Osteocyte (in vitro differentiated cells): ENCODE measurements around the gene PLTP. TPM values are rescaled to one million over a fixed set of nuclear protein-coding genes. Genes with fewer than 3 reads are reported as not detected.

Source experiments
- DNase-seq: peaks from one replicate; pipeline ENCODE4 v3.0.0; 2021; ENCODE audit warnings: mixed read lengths; ENCODE audit not compliant: unreplicated experiment; ENCODE audit errors: extremely low spot score
- H3K27ac Mint-ChIP-seq: one replicate; pipeline ENCODE4 v1.8.0; 2021; ENCODE audit warnings: mild to moderate bottlenecking, mixed read lengths; ENCODE audit not compliant: unreplicated experiment
- H3K27me3 Mint-ChIP-seq: one replicate; pipeline ENCODE4 v1.8.0; 2021; ENCODE audit warnings: mixed read lengths; ENCODE audit not compliant: unreplicated experiment
- H3K36me3 Mint-ChIP-seq: one replicate; pipeline ENCODE4 v1.8.0; 2021; ENCODE audit warnings: mixed read lengths; ENCODE audit not compliant: unreplicated experiment
- H3K4me1 Mint-ChIP-seq: one replicate; pipeline ENCODE4 v1.8.0; 2021; ENCODE audit warnings: mixed read lengths; ENCODE audit not compliant: unreplicated experiment
- H3K4me3 Mint-ChIP-seq: one replicate; pipeline ENCODE4 v1.8.0; 2021; ENCODE audit warnings: mild to moderate bottlenecking, moderate library complexity, mixed read lengths; ENCODE audit not compliant: unreplicated experiment
- H3K9me3 Mint-ChIP-seq: one replicate; pipeline ENCODE4 v1.8.0; 2021; ENCODE audit warnings: mixed read lengths; ENCODE audit not compliant: unreplicated experiment
- total RNA-seq: library from RNA; stranded (reverse); gene quantifications from 2 replicates; pipeline ENCODE4 v1.2.1, GENCODE V29; 2021
- TF ChIP-seq, protein P1 (sequence below): fragments of 200-600 bp; sonication (generic); IDR thresholded peaks from 2 replicates; pipeline ENCODE4 v1.5.0; 2021; ENCODE audit warnings: antibody characterized with exemption, mild to moderate bottlenecking, moderate library complexity

The PLTP gene
- total RNA-seq, 1 donor from 2014 or later = 195 TPM

DNA sequence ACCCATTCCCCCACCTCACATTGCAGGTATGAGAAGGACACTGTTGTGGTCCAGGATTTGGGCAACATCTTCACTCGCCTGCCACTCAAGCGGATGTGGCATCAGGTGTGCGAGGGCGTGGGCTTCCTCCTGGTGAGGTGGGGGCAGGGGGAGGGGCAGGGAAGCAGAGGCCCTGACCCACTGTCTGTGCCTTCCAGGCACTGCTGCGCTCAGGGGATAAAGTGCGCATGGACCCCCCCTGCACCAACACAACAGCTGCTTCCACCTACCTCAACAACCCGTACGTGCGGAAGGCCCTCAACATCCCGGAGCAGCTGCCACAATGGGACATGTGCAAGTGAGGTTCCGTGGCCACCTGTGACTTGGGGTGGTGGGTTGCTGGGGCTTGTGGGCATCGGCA lies 17.2 kb downstream of the PLTP start:
- no peaks in the 10 kb centered on the region for H3K9me3 Mint-ChIP-seq
- TF ChIP-seq, protein P1, sequence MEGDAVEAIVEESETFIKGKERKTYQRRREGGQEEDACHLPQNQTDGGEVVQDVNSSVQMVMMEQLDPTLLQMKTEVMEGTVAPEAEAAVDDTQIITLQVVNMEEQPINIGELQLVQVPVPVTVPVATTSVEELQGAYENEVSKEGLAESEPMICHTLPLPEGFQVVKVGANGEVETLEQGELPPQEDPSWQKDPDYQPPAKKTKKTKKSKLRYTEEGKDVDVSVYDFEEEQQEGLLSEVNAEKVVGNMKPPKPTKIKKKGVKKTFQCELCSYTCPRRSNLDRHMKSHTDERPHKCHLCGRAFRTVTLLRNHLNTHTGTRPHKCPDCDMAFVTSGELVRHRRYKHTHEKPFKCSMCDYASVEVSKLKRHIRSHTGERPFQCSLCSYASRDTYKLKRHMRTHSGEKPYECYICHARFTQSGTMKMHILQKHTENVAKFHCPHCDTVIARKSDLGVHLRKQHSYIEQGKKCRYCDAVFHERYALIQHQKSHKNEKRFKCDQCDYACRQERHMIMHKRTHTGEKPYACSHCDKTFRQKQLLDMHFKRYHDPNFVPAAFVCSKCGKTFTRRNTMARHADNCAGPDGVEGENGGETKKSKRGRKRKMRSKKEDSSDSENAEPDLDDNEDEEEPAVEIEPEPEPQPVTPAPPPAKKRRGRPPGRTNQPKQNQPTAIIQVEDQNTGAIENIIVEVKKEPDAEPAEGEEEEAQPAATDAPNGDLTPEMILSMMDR = no peak

DNA sequence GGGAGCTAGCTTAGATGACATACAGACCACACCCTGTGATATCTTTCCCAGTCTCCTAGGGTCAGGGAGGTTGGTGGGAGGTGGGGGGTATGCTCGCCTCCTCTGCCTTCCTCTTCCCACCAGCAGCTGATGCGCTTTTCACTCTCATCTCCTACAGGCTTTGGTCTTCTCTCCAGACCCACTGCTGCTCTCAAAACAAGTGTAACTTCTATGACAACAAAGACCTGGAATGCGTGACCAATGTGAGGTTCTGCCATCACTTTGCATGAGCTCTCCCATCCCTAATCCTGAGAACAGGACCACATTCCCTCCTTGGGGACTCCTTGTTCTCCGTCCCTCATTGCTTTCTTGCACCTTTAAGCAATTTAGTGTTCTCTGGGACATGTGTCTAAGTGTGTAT lies 18.1 kb downstream of the PLTP start:
- H3K27me3 Mint-ChIP-seq = no peaks in the 10 kb centered on the region
- H3K27ac Mint-ChIP-seq = no peak overlapping the region
- DNase-seq = no peak
- peaks cover 24% of the 10 kb centered on the region for H3K36me3 Mint-ChIP-seq
- peak overlapping the region; percentile 14 for H3K4me3 Mint-ChIP-seq
- H3K9me3 Mint-ChIP-seq = no peaks in the 10 kb centered on the region
- peaks cover 18% of the 10 kb centered on the region for H3K4me1 Mint-ChIP-seq
- TF ChIP-seq, protein P1 = no peak

More for the DNA sequence above, 17.2 kb downstream of the PLTP start:
- Mint-ChIP-seq H3K27ac (no peak overlapping the region), H3K4me1 (peaks cover 15% of the 10 kb centered on the region), H3K4me3 (no peak overlapping the region), H3K36me3 (peaks cover 28% of the 10 kb centered on the region), H3K27me3 (no peaks in the 10 kb centered on the region)
- no peak for DNase-seq

DNA sequence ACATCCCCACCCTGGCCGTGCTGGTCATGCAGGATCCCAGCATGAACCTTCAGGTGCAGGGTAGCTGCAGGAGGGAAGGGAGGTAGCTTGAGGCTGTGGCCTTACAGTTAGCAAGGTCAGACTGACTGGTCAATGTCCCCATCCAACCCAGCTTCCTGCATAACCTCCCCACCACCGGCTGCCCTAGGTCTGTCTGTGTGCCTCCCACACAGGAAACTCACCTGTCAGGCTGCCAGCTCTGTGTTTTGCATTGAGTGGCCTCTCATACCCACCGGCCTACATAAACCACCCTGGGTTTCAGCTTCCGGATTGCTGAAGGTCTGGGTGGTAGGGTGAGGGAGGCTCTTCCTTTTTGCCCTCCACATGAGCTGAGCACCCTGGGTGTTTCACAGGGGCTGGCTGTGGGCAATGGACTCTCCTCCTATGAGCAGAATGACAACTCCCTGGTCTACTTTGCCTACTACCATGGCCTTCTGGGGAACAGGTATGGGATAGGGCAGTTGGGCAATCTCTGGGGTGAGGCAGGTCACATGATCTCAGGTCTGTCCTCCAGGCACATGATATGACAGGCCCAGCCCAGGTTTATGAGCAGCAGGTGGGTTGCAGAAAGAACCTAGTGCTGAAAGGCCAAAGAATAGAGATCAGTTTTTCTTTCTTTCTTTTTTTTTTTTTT lies 19.0 kb downstream of the PLTP start:
- DNase-seq = no peak
- TF ChIP-seq, protein P1 = no peak
- Mint-ChIP-seq H3K4me1 (peaks cover 18% of the 10 kb centered on the region), H3K4me3 (peak overlapping the region; percentile 88), H3K27ac (no peak overlapping the region), H3K27me3 (no peaks in the 10 kb centered on the region), H3K36me3 (peaks cover 21% of the 10 kb centered on the region), H3K9me3 (no peaks in the 10 kb centered on the region)

DNA sequence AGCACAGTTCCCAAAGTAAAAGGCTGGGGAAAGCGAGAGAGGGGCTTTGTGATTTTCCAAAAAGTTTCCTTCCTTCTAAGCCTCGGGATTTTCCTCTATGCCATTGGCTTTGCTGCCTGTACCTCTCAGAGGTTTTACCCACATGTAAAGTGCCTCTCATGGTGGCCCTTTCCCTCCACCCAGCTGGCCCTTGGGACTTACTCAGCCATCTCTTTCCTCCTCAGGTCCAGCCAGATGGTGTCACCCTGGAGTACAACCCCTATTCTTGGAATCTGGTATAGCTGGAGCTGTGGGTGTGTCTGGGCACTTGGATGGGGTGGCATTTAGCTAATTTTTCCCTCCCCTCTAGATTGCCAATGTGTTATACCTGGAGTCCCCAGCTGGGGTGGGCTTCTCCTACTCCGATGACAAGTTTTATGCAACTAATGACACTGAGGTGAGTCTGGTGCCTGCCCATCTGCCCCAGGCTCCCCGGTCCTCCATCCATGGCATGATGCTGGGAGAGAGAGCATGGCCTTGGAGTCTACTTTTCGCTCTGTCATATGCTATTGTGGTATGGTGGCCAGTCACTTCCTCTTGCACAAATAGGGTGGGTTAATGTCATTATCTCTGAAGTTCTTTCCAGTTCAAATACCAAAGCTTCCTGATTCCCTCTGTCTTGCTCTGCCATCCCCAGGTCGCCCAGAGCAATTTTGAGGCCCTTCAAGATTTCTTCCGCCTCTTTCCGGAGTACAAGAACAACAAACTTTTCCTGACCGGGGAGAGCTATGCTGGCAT lies 19.7 kb downstream of the PLTP start:
- peaks cover 18% of the 10 kb centered on the region for H3K4me1 Mint-ChIP-seq
- H3K36me3 Mint-ChIP-seq = peaks cover 13% of the 10 kb centered on the region
- H3K4me3 Mint-ChIP-seq = peak overlapping the region; percentile 88
- peak overlapping the region; percentile 86 for H3K27ac Mint-ChIP-seq
- TF ChIP-seq, protein P1 = peak; percentile 9
- H3K9me3 Mint-ChIP-seq = no peaks in the 10 kb centered on the region
- no peak for DNase-seq
- H3K27me3 Mint-ChIP-seq = no peaks in the 10 kb centered on the region
